Stromal cell of bone marrow (primary cell): ENCODE data around the gene P4HA2.
A peak's percentile ranks its signal among the peaks of the same experiment; 100 is the strongest.

Experiments used
- DNase-seq: peaks from one replicate; pipeline ENCODE4 v3.0.0-alpha.2; 2012; ENCODE audit warnings: low read depth

Gene P4HA2

GRCh38 chr5:132223861-132224260 is 3.8 kb downstream of the P4HA2 start:
- no peak for DNase-seq

- no peak for DNase-seq
Measured at GRCh38 chr5:132222649-132223038, 5.0 kb downstream of the P4HA2 start.

- DNase-seq, result peak; percentile 75
Measured at GRCh38 chr5:132221781-132222648, 5.6 kb downstream of the P4HA2 start.

- no peak for DNase-seq
Measured at GRCh38 chr5:132220491-132220890, 7.2 kb downstream of the P4HA2 start.

- no peak for DNase-seq
Measured at GRCh38 chr5:132219981-132220380, 7.7 kb downstream of the P4HA2 start.

GRCh38 chr5:132219289-132219970 is 8.2 kb downstream of the P4HA2 start:
- no peak for DNase-seq

- no peak for DNase-seq
Measured at GRCh38 chr5:132218321-132218720, 9.3 kb downstream of the P4HA2 start.

- peak; percentile 98 for DNase-seq
Measured at GRCh38 chr5:132215329-132215728, 12.3 kb downstream of the P4HA2 start.

- DNase-seq, result no peak
Measured at GRCh38 chr5:132214491-132214890, 13.2 kb downstream of the P4HA2 start.

- no peak for DNase-seq
Measured at GRCh38 chr5:132213666-132214065, 14.0 kb downstream of the P4HA2 start.

- DNase-seq, result no peak
Measured at GRCh38 chr5:132211787-132212186, 15.9 kb downstream of the P4HA2 start.

- DNase-seq, result no peak
Measured at GRCh38 chr5:132210944-132211343, 16.7 kb downstream of the P4HA2 start.

- no peak for DNase-seq
Measured at GRCh38 chr5:132209901-132210545, 17.6 kb downstream of the P4HA2 start.

GRCh38 chr5:132209131-132209530 is 18.5 kb downstream of the P4HA2 start:
- DNase-seq, result no peak

GRCh38 chr5:132207778-132208177 is 19.9 kb downstream of the P4HA2 start:
- no peak for DNase-seq

- DNase-seq, result no peak
Measured at GRCh38 chr5:132206782-132207181, 20.9 kb downstream of the P4HA2 start.

GRCh38 chr5:132205385-132206125 is 22.1 kb downstream of the P4HA2 start:
- DNase-seq, result no peak

GRCh38 chr5:132204371-132205135 is 23.1 kb downstream of the P4HA2 start:
- no peak for DNase-seq

- DNase-seq, result no peak
Measured at GRCh38 chr5:132203916-132204315, 23.7 kb downstream of the P4HA2 start.

GRCh38 chr5:132203464-132203818 is 24.2 kb downstream of the P4HA2 start:
- peak; percentile 28 for DNase-seq

- DNase-seq, result no peak
Measured at GRCh38 chr5:132202711-132203463, 24.8 kb downstream of the P4HA2 start.
